ENCODE results near the gene PRKN. TPM values are rescaled to one million over a fixed set of nuclear protein-coding genes. Genes with fewer than 3 reads are reported as not detected.

PRKN gene
- total RNA-seq, 1 experiment from 2014 or later = 0.46 TPM

GRCh38 chr6:162190981-162191380 lies 536.6 kb downstream of the PRKN start:
- no peak overlapping the region for H3K27ac ChIP-seq (ENCODE audit: low read length)
- intact Hi-C loops (cut with micrococcal nuclease; ENCODE audit: unreplicated experiment) = no loop called here
- H3K9me3 ChIP-seq (ENCODE audit: control insufficient read depth, insufficient read depth, low read depth, low read length) = no peaks in the 10 kb centered on the region
- ATAC-seq (no peak), DNase-seq (ENCODE audit: low read depth, low spot score) (no peak)
- no peak overlapping the region for H3K4me3 ChIP-seq (ENCODE audit: low read depth in 2 of 2, low read length in 2 of 2)
- no peaks in the 10 kb centered on the region; the same call in 1 of the 2 replicates for H3K36me3 ChIP-seq (ENCODE audit: control insufficient read depth, insufficient read depth, low read length)
- in situ Hi-C loops (cut with HindIII; ENCODE audit: low pct_unique_long_range_greater_than_20kb, low sequenced_read_pairs) = no loop called here
- TF ChIP-seq TCF7L2 (IDR thresholded peaks at IDR 0.05; ENCODE audit: low read depth, low read length) (no peak), SIN3A (IDR thresholded peaks at IDR 0.05; ENCODE audit: borderline replicate concordance, insufficient read depth, low read depth, low read length) (no peak), POLR2AphosphoS5 (IDR thresholded peaks at IDR 0.05; ENCODE audit: low read depth, low read length) (no peak), CTCF (IDR thresholded peaks at IDR 0.05) (no peak), REST (IDR thresholded peaks at IDR 0.05; ENCODE audit: insufficient read depth in 1 of 2, low read depth in 2 of 2, low read length in 1 of 2) (no peak)
- ChIA-PET POLR2A (no interaction called here), CTCF (no interaction called here)
- no peaks in the 10 kb centered on the region for H3K27me3 ChIP-seq (ENCODE audit: control insufficient read depth, insufficient read depth, low read length)
- no TSS peak for BruUV-seq (replicated peaks)
- no peaks in the 10 kb centered on the region for H3K4me1 ChIP-seq (ENCODE audit: control insufficient read depth, insufficient read depth, low read length)

GRCh38 chr6:162187168-162187935 lies 540.2 kb downstream of the PRKN start:
- Histone ChIP-seq H3K9me3 (ENCODE audit: control insufficient read depth, insufficient read depth, low read depth, low read length) (no peaks in the 10 kb centered on the region), H3K27ac (ENCODE audit: low read length) (no peak overlapping the region), H3K4me3 (ENCODE audit: low read depth in 2 of 2, low read length in 2 of 2) (no peak overlapping the region), H3K27me3 (ENCODE audit: control insufficient read depth, insufficient read depth, low read length) (no peaks in the 10 kb centered on the region), H3K4me1 (ENCODE audit: control insufficient read depth, insufficient read depth, low read length) (no peaks in the 10 kb centered on the region), H3K36me3 (ENCODE audit: control insufficient read depth, insufficient read depth, low read length) (no peaks in the 10 kb centered on the region)
- intact Hi-C loops (cut with micrococcal nuclease; ENCODE audit: unreplicated experiment) (no loop called here), in situ Hi-C loops (cut with HindIII; ENCODE audit: low pct_unique_long_range_greater_than_20kb, low sequenced_read_pairs) (no loop called here)
- TF ChIP-seq CTCF (IDR thresholded peaks at IDR 0.05) (no peak), POLR2AphosphoS5 (IDR thresholded peaks at IDR 0.05; ENCODE audit: low read depth, low read length) (no peak), REST (IDR thresholded peaks at IDR 0.05; ENCODE audit: insufficient read depth in 1 of 2, low read depth in 2 of 2, low read length in 1 of 2) (no peak), TCF7L2 (IDR thresholded peaks at IDR 0.05; ENCODE audit: low read depth, low read length) (no peak), SIN3A (IDR thresholded peaks at IDR 0.05; ENCODE audit: borderline replicate concordance, insufficient read depth, low read depth, low read length) (no peak)
- CTCF ChIA-PET = no interaction called here
- DNase-seq (ENCODE audit: low read depth, low spot score) = no peak
- no peak for ATAC-seq
- POLR2A ChIA-PET = no interaction called here
- no TSS peak for BruUV-seq (replicated peaks)
